ENCODE results near the gene DRC1.
"Not testable (repeated sequence)": the region's sequence is repeated elsewhere in the genome, so short reads cannot be mapped to it uniquely, and the experiment has no call there.

Gene DRC1

GRCh38 chr2:26359886-26360473, 41.7 kb upstream of the DRC1 start:
- no peak for TF ChIP-seq CTCF (IDR thresholded peaks at IDR 0.05; ENCODE audit: low read depth, low read length)
- no peak overlapping the region for H3K4me3 ChIP-seq (ENCODE audit: low read depth, low read length)
- in situ Hi-C loops (cut with HindIII; ENCODE audit: low sequenced_read_pairs) = no loop called here
- no peak for DNase-seq (ENCODE audit: low read depth, low spot score)

GRCh38 chr2:26363323-26363722, 38.4 kb upstream of the DRC1 start:
- no peak overlapping the region for H3K4me3 ChIP-seq (ENCODE audit: low read depth, low read length)
- DNase-seq (ENCODE audit: low read depth, low spot score) = peak; percentile 12
- TF ChIP-seq CTCF (IDR thresholded peaks at IDR 0.05; ENCODE audit: low read depth, low read length) = no peak
- in situ Hi-C loops (cut with HindIII; ENCODE audit: low sequenced_read_pairs) = no loop called here

- no peak for DNase-seq (ENCODE audit: low read depth, low spot score)
- TF ChIP-seq CTCF (IDR thresholded peaks at IDR 0.05; ENCODE audit: low read depth, low read length) = no peak
- in situ Hi-C loops (cut with HindIII; ENCODE audit: low sequenced_read_pairs) = no loop called here
- no peak overlapping the region for H3K4me3 ChIP-seq (ENCODE audit: low read depth, low read length)
These were observed 37.8 kb upstream of the DRC1 start for GRCh38 chr2:26363958-26364357.

GRCh38 chr2:26364669-26365068, 37.1 kb upstream of the DRC1 start:
- no peak for DNase-seq (ENCODE audit: low read depth, low spot score)
- TF ChIP-seq CTCF (IDR thresholded peaks at IDR 0.05; ENCODE audit: low read depth, low read length) = no peak
- in situ Hi-C loops (cut with HindIII; ENCODE audit: low sequenced_read_pairs) = no loop called here

GRCh38 chr2:26366957-26367356, 34.8 kb upstream of the DRC1 start:
- no peak for DNase-seq (ENCODE audit: low read depth, low spot score)
- TF ChIP-seq CTCF (IDR thresholded peaks at IDR 0.05; ENCODE audit: low read depth, low read length) = no peak
- no peak overlapping the region for H3K4me3 ChIP-seq (ENCODE audit: low read depth, low read length)
- in situ Hi-C loops (cut with HindIII; ENCODE audit: low sequenced_read_pairs) = no loop called here

More at GRCh38 chr2:26364669-26365068, 37.1 kb upstream of the DRC1 start:
- no peak overlapping the region for H3K4me3 ChIP-seq (ENCODE audit: low read depth, low read length)

- in situ Hi-C loops (cut with HindIII; ENCODE audit: low sequenced_read_pairs); H3K4me3 ChIP-seq (ENCODE audit: low read depth, low read length); DNase-seq (ENCODE audit: low read depth, low spot score): not testable (repeated sequence)
These were observed 32.1 kb upstream of the DRC1 start for GRCh38 chr2:26369664-26370063.

GRCh38 chr2:26370909-26371308, 30.8 kb upstream of the DRC1 start:
- H3K4me3 ChIP-seq (ENCODE audit: low read depth, low read length); in situ Hi-C loops (cut with HindIII; ENCODE audit: low sequenced_read_pairs); DNase-seq (ENCODE audit: low read depth, low spot score): not testable (repeated sequence)

- in situ Hi-C loops (cut with HindIII; ENCODE audit: low sequenced_read_pairs) = no loop called here
- TF ChIP-seq CTCF (IDR thresholded peaks at IDR 0.05; ENCODE audit: low read depth, low read length) = no peak
- DNase-seq (ENCODE audit: low read depth, low spot score) = no peak
- H3K4me3 ChIP-seq (ENCODE audit: low read depth, low read length) = no peak overlapping the region
These were observed 24.9 kb upstream of the DRC1 start for GRCh38 chr2:26376799-26377198.
